ENCODE data around the gene FASTKD1. TPM values are rescaled to one million over a fixed set of nuclear protein-coding genes. Genes with fewer than 3 reads are reported as not detected.
"Not testable (repeated sequence)": the region's sequence is repeated elsewhere in the genome, so short reads cannot be mapped to it uniquely, and the experiment has no call there.

Gene FASTKD1
- total and polyA plus RNA-seq, 2 donors (not counting 1 experiment from before 2014, with no cell fraction given) = 8.5 to 31.0 TPM

GRCh38 chr2:169619946-169620345, 46.3 kb upstream of the FASTKD1 start:
- H3K4me3 ChIP-seq (ENCODE audit: control extremely low read depth in 1 of 5, extremely low read depth in 1 of 5, insufficient read depth in 1 of 5, low read depth in 2 of 5, low read length in 4 of 5) = no peak overlapping the region
- ATAC-seq (ENCODE audit: low read depth) = no peak
- TF ChIP-seq EZH2 (IDR thresholded peaks at IDR 0.05; ENCODE audit: borderline replicate concordance, insufficient read depth, low read depth, low read length, poor library complexity, severe bottlenecking) = no peak
- no peak for TF ChIP-seq CTCF (IDR thresholded peaks at IDR 0.05)
- intact Hi-C loops (cut with micrococcal nuclease) = no loop called here
- H3K27me3 Mint-ChIP-seq = no peaks in the 10 kb centered on the region
- ChIA-PET POLR2A (no interaction called here), CTCF (no interaction called here)
- no peak overlapping the region for H3K27ac Mint-ChIP-seq
- H3K9me3 ChIP-seq (ENCODE audit: control extremely low read depth in 1 of 3, control insufficient read depth in 2 of 3, insufficient read depth in 1 of 3, low read length in 2 of 3) = no peaks in the 10 kb centered on the region
- H3K4me1 Mint-ChIP-seq = peaks cover 5% of the 10 kb centered on the region
- WGBS (ENCODE audit: insufficient coverage) = no CpG with 5 or more reads among the region's 3 CpGs
- no peak overlapping the region for H3K4me3 Mint-ChIP-seq
- H3K27ac ChIP-seq (ENCODE audit: low read length in 2 of 2) = no peak overlapping the region
- DNase-seq = no peak
- H4K20me1 ChIP-seq (ENCODE audit: control insufficient read depth, insufficient read depth, low read length, poor library complexity, severe bottlenecking) = peaks cover 8% of the 10 kb centered on the region
- no peak overlapping the region for H3K4me2 ChIP-seq (replicated peaks; ENCODE audit: low read depth, low read length, poor library complexity, severe bottlenecking)
- H3K9me3 Mint-ChIP-seq (ENCODE audit: insufficient read depth) = peaks cover 3% of the 10 kb centered on the region
- H3K36me3 ChIP-seq (replicated peaks in 1 of 2; ENCODE audit: control extremely low read depth in 1 of 2, control insufficient read depth in 1 of 2, extremely low read depth in 1 of 2, insufficient read depth in 2 of 2, low read length in 1 of 2) = peaks cover 15 to 61% of the 10 kb centered on the region in 2 experiments
- no peak overlapping the region for H3K9ac ChIP-seq (ENCODE audit: low read length)
- peaks cover 20% of the 10 kb centered on the region for H3K79me2 ChIP-seq (ENCODE audit: control insufficient read depth, insufficient read depth, low read length)
- no peak overlapping the region for H2AFZ ChIP-seq (ENCODE audit: insufficient read depth, low read depth, low read length, poor library complexity, severe bottlenecking)
- H3K4me1 ChIP-seq (ENCODE audit: control insufficient read depth in 2 of 2, insufficient read depth in 2 of 2, low read length in 2 of 2) = no peaks in the 10 kb centered on the region
- no peaks in the 10 kb centered on the region for H3K27me3 ChIP-seq (replicated peaks in 1 of 4; ENCODE audit: control extremely low read depth in 1 of 4, control insufficient read depth in 3 of 4, insufficient read depth in 4 of 4, low read length in 3 of 4)

GRCh38 chr2:169615982-169616381, 42.3 kb upstream of the FASTKD1 start:
- Histone ChIP-seq H3K36me3 (replicated peaks in 1 of 2; ENCODE audit: control extremely low read depth in 1 of 2, control insufficient read depth in 1 of 2, extremely low read depth in 1 of 2, insufficient read depth in 2 of 2, low read length in 1 of 2) (peaks cover 22 to 64% of the 10 kb centered on the region in 2 experiments), H3K79me2 (ENCODE audit: control insufficient read depth, insufficient read depth, low read length) (peaks cover 20% of the 10 kb centered on the region)
- H3K4me1 ChIP-seq (ENCODE audit: control insufficient read depth in 2 of 2, insufficient read depth in 2 of 2, low read length in 2 of 2); H4K20me1 ChIP-seq (ENCODE audit: control insufficient read depth, insufficient read depth, low read length, poor library complexity, severe bottlenecking); H3K4me2 ChIP-seq (replicated peaks; ENCODE audit: low read depth, low read length, poor library complexity, severe bottlenecking); H3K27me3 ChIP-seq (replicated peaks in 1 of 4; ENCODE audit: control extremely low read depth in 1 of 4, control insufficient read depth in 3 of 4, insufficient read depth in 4 of 4, low read length in 3 of 4); H3K9me3 ChIP-seq (ENCODE audit: control extremely low read depth in 1 of 3, control insufficient read depth in 2 of 3, insufficient read depth in 1 of 3, low read length in 2 of 3); H3K4me1 Mint-ChIP-seq; H3K9me3 Mint-ChIP-seq (ENCODE audit: insufficient read depth); DNase-seq; H3K27ac Mint-ChIP-seq; H3K27ac ChIP-seq (ENCODE audit: low read length in 2 of 2); H3K4me3 ChIP-seq (ENCODE audit: control extremely low read depth in 1 of 5, extremely low read depth in 1 of 5, insufficient read depth in 1 of 5, low read depth in 2 of 5, low read length in 4 of 5); H3K4me3 Mint-ChIP-seq; H3K27me3 Mint-ChIP-seq; ATAC-seq (ENCODE audit: low read depth); H2AFZ ChIP-seq (ENCODE audit: insufficient read depth, low read depth, low read length, poor library complexity, severe bottlenecking); intact Hi-C loops (cut with micrococcal nuclease); CTCF ChIA-PET; POLR2A ChIA-PET; H3K9ac ChIP-seq (ENCODE audit: low read length): not testable (repeated sequence)
- no CpG with 5 or more reads among the region's 1 CpG for WGBS (ENCODE audit: insufficient coverage)

Measured in B cell (primary cell).